Stomach (tissue), 9 donors: ENCODE measurements around the gene WWP2. TPM values are rescaled to one million over a fixed set of nuclear protein-coding genes. Genes with fewer than 3 reads are reported as not detected.
"Not testable (repeated sequence)": the region's sequence is repeated elsewhere in the genome, so short reads cannot be mapped to it uniquely, and the experiment has no call there.

ENCODE experiments used
- DNase-seq, 2 donors: peaks; one replicate each; pipeline versions ENCODE4 v3.0.0 to v3.0.0-alpha.2; 2013 to 2019
- H3K27ac ChIP-seq, 5 donors: fragments of 200-600 bp in 4 of 5; sonication (generic) in 4 of 5; one replicate each; pipeline ENCODE4 v1.5.1; 2013 to 2019; ENCODE audit warnings: mild to moderate bottlenecking in 1 of 5, moderate library complexity in 1 of 5
- H3K27me3 ChIP-seq, 3 donors: fragments of 200-600 bp; sonication (generic); one replicate each; pipeline ENCODE4 v1.5.1; 2017 to 2019; ENCODE audit warnings: mixed run types in 1 of 3
- H3K36me3 ChIP-seq, 4 donors: fragments of 200-600 bp; sonication (generic); 1 replicate in 3 of 4; 2 replicates in 1 of 4; pipeline ENCODE4 v1.5.1; 2016 to 2019
- H3K4me1 ChIP-seq, 4 donors: fragments of 200-600 bp; sonication (generic); one replicate each; pipeline ENCODE4 v1.5.1; 2016 to 2019
- H3K4me3 ChIP-seq, 4 donors: fragments of 200-600 bp; sonication (generic) in 3 of 4; one replicate each; pipeline ENCODE4 v1.5.1; 2016 to 2019; ENCODE audit warnings: mild to moderate bottlenecking in 1 of 4
- H3K9me3 ChIP-seq, 4 donors: fragments of 200-600 bp; sonication (generic); one replicate each; pipeline ENCODE4 v1.5.1; 2016 to 2019
- CTCF ChIP-seq, 7 experiments: fragments of 450-650 bp in 4 of 7; fragments of 200-600 bp in 3 of 7; sonication (generic) in 3 of 7; IDR thresholded peaks; one replicate each; pipeline ENCODE4 v1.5.1; 2016 to 2019; ENCODE audit warnings: antibody characterized with exemption in 7 of 7, control low read depth in 2 of 7, mild to moderate bottlenecking in 1 of 7
- EP300 ChIP-seq: sonication (generic); formaldehyde crosslinking; IDR thresholded peaks from one replicate; pipeline ENCODE4 v1.6.1; 2017; ENCODE audit warnings: antibody characterized with exemption
- POLR2A ChIP-seq, 4 donors: fragments of 450-650 bp; IDR thresholded peaks; one replicate each; pipeline ENCODE4 v1.6.1; 2016; ENCODE audit warnings: antibody characterized with exemption in 4 of 4, control low read depth in 2 of 4, mild to moderate bottlenecking in 1 of 4, moderate library complexity in 1 of 4
- POLR2AphosphoS5 ChIP-seq, 3 donors: sonication (generic); formaldehyde crosslinking; IDR thresholded peaks; one replicate each; pipeline ENCODE4 v1.6.1; 2016; ENCODE audit warnings: antibody characterized with exemption in 3 of 3
- WGBS, 5 donors: extraction: QIAGEN DNeasy Blood & Tissue Kit in 3 of 5; methylation state at CpG; one replicate each; pipeline versions ENCODE4 v1.1.5 to v1.1.7; 2013 to 2018; 5-methylcytosine and 5-hydroxymethylcytosine counted together
- intact Hi-C: fragments of 100-400 bp; cut with DNase I; formaldehyde crosslinking; loops from one replicate; pipeline ENCODE4 v1.15.1; 2023; ENCODE audit warnings: low total_unique reads
- polyA plus RNA-seq, 3 donors: library from polyadenylated mRNA; stranded (reverse); fragments of 200-250 nt; gene quantifications; one replicate each; pipeline ENCODE4 v1.2.3, GENCODE V29; 2013
- total RNA-seq, 5 donors: library from RNA; depleted of rRNA; stranded (reverse); fragments of >200 nt; gene quantifications; one replicate each; pipeline versions ENCODE4 v1.1.0 to v1.2.3, GENCODE V29; 2014 to 2016
- donor health status: healthy with polysubstance abuse.
- donor health status: Bipolar disorder and iron deficiency.
- donor health status: healthy.

The WWP2 gene
- total and polyA plus RNA-seq, 8 donors: 16.0 to 442 (median 35.2) TPM

- no peak for DNase-seq
- intact Hi-C loops: no loop called here
- H3K36me3 ChIP-seq: peaks cover 45 to 73% (median 71%) of the 10 kb centered on the region in 4 donors
- no peak for TF ChIP-seq CTCF (IDR thresholded peaks at IDR 0.05)
- TF ChIP-seq POLR2AphosphoS5 (IDR thresholded peaks at IDR 0.05): no peak
- H3K9me3 ChIP-seq: no peaks in the 10 kb centered on the region
- H3K27me3 ChIP-seq: no peaks in the 10 kb centered on the region
- H3K4me1 ChIP-seq: no peaks in the 10 kb centered on the region
- H3K27ac ChIP-seq: no peak overlapping the region
- 93 to 100% (median 96%) methylated on average over 7 to 13 of the region's 13 CpGs for WGBS, 5 donors
- no peak overlapping the region for H3K4me3 ChIP-seq
Measured at GRCh38 chr16:69940676-69941075, 178.5 kb downstream of the WWP2 start.

- intact Hi-C loops: no loop called here
- DNase-seq: no peak
- TF ChIP-seq POLR2AphosphoS5 (IDR thresholded peaks at IDR 0.05) (no peak), EP300 (no peak), POLR2A (IDR thresholded peaks at IDR 0.05) (no peak), CTCF (IDR thresholded peaks at IDR 0.05) (no peak)
- Histone ChIP-seq H3K4me3 (no peak overlapping the region), H3K27me3 (no peaks in the 10 kb centered on the region), H3K4me1 (no peaks in the 10 kb centered on the region), H3K36me3 (peaks cover 37 to 65% (median 63%) of the 10 kb centered on the region in 4 donors), H3K27ac (no peak overlapping the region), H3K9me3 (no peaks in the 10 kb centered on the region)
- WGBS, 5 donors: 86 to 89% (median 88%) methylated on average over 24 to 28 of the region's 28 CpGs
Measured at GRCh38 chr16:69941251-69942098, 179.3 kb downstream of the WWP2 start.

GRCh38 chr16:69942099-69942491 is 180.0 kb downstream of the WWP2 start:
- no peak overlapping the region for H3K4me3 ChIP-seq
- no peak overlapping the region for H3K27ac ChIP-seq
- peaks cover 30 to 58% (median 57%) of the 10 kb centered on the region in 4 donors for H3K36me3 ChIP-seq
- no peak for DNase-seq
- no peaks in the 10 kb centered on the region for H3K4me1 ChIP-seq
- no peak for TF ChIP-seq EP300
- no peak for TF ChIP-seq CTCF (IDR thresholded peaks at IDR 0.05)
- no peak for TF ChIP-seq POLR2AphosphoS5 (IDR thresholded peaks at IDR 0.05)
- TF ChIP-seq POLR2A (IDR thresholded peaks at IDR 0.05): no peak
- no peaks in the 10 kb centered on the region for H3K27me3 ChIP-seq
- WGBS, 5 donors: 70 to 80% (median 77%) methylated on average over 8 to 11 of the region's 11 CpGs
- H3K9me3 ChIP-seq: no peaks in the 10 kb centered on the region
- intact Hi-C loops: no loop called here

GRCh38 chr16:69942627-69943170 is 180.6 kb downstream of the WWP2 start:
- WGBS, 5 donors: 79 to 93% (median 89%) methylated on average over 8 of the region's 8 CpGs
- no peak overlapping the region for H3K4me3 ChIP-seq
- intact Hi-C loops: no loop called here
- no peaks in the 10 kb centered on the region for H3K4me1 ChIP-seq
- no peaks in the 10 kb centered on the region for H3K9me3 ChIP-seq
- no peak overlapping the region for H3K27ac ChIP-seq
- H3K36me3 ChIP-seq: peaks cover 25 to 52% (median 51%) of the 10 kb centered on the region in 4 donors
- TF ChIP-seq POLR2AphosphoS5 (IDR thresholded peaks at IDR 0.05) (no peak), EP300 (no peak), POLR2A (IDR thresholded peaks at IDR 0.05) (no peak), CTCF (IDR thresholded peaks at IDR 0.05) (no peak)
- no peak for DNase-seq
- no peaks in the 10 kb centered on the region for H3K27me3 ChIP-seq

GRCh38 chr16:69943241-69944036 is 181.3 kb downstream of the WWP2 start:
- H3K4me3 ChIP-seq, H3K9me3 ChIP-seq, intact Hi-C loops, DNase-seq, H3K27ac ChIP-seq, H3K27me3 ChIP-seq, H3K4me1 ChIP-seq: not testable (repeated sequence)
- 78 to 85% (median 80%) methylated on average over 13 to 16 of the region's 21 CpGs for WGBS, 5 donors
- peaks cover 20 to 45% (median 43%) of the 10 kb centered on the region in 4 donors for H3K36me3 ChIP-seq

GRCh38 chr16:69950411-69950810 is 188.3 kb downstream of the WWP2 start:
- intact Hi-C loops, H3K4me1 ChIP-seq, H3K9me3 ChIP-seq, H3K4me3 ChIP-seq, H3K27ac ChIP-seq, DNase-seq, H3K36me3 ChIP-seq, H3K27me3 ChIP-seq: not testable (repeated sequence)
- no CpG with 5 or more reads among the region's 17 CpGs for WGBS, 5 donors
